ENCODE data around the gene GRIK4. TPM values are rescaled to one million over a fixed set of nuclear protein-coding genes. Genes with fewer than 3 reads are reported as not detected.

GRIK4 gene
- total and polyA plus RNA-seq, 2 of the 4 experiments (the other 2 are of a cell fraction): 0.18 to 0.38 TPM

DNA sequence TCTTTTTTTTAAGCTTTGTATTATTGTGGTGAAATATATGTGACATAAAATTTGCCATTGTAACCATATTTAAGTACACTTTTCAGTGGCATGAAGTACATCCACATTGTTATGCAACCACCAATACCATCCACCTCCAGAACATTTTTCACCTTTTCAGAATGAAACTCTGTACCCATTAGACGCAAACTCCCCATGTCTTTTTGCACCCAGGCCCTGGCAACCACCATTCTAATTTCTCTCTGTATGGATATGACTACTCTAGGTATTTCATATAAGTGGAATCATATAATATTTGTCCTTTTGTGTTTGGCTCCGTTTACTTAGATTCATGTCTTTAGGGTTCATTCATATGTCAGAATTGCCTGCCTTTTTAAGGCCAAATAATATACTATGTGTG is 329.5 kb downstream of the GRIK4 start:
- Histone ChIP-seq H2AK5ac (ENCODE audit: low read depth, low read length) (no peak overlapping the region), H3K18ac (ENCODE audit: low read depth, low read length) (no peak overlapping the region), H3K9me1 (ENCODE audit: insufficient read depth, low read length) (no peaks in the 10 kb centered on the region), H4K5ac (ENCODE audit: low read depth, low read length) (no peak overlapping the region), H3K4me3 (ENCODE audit: insufficient read depth, low read depth, low read length) (no peak overlapping the region), H3K4me2 (ENCODE audit: low read depth, low read length) (no peak overlapping the region), H2BK20ac (ENCODE audit: low read depth, low read length) (no peak overlapping the region), H4K8ac (ENCODE audit: low read depth in 2 of 2, low read length in 2 of 2) (no peak overlapping the region), H3K79me1 (ENCODE audit: low read depth in 1 of 2, low read length in 2 of 2) (no peaks in the 10 kb centered on the region), H3K9me3 (ENCODE audit: control insufficient read depth, insufficient read depth, low read length) (no peaks in the 10 kb centered on the region), H3K56ac (ENCODE audit: extremely low read depth, insufficient read depth, low read length) (no peak overlapping the region), H4K91ac (ENCODE audit: insufficient read depth, low read depth, low read length) (no peak overlapping the region), H2AFZ (replicated peaks; ENCODE audit: low read length, poor library complexity) (no peak overlapping the region), H4K20me1 (ENCODE audit: insufficient read depth, low read length) (no peaks in the 10 kb centered on the region), H2BK120ac (ENCODE audit: low read depth, low read length) (no peak overlapping the region), H3K36me3 (ENCODE audit: control insufficient read depth, insufficient read depth, low read length) (no peaks in the 10 kb centered on the region), H3K9ac (ENCODE audit: low read depth, low read length) (no peak overlapping the region), H3K23ac (ENCODE audit: low read depth, low read length) (no peak overlapping the region), H2BK5ac (ENCODE audit: low read depth, low read length, poor library complexity, severe bottlenecking) (no peak overlapping the region), H3K4ac (ENCODE audit: low read depth, low read length) (no peak overlapping the region), H2BK15ac (ENCODE audit: low read depth, low read length) (no peak overlapping the region), H3K4me1 (ENCODE audit: control insufficient read depth, insufficient read depth, low read length) (no peaks in the 10 kb centered on the region), H2AK9ac (replicated peaks; ENCODE audit: low read depth, low read length, poor library complexity) (no peak overlapping the region), H3K27me3 (ENCODE audit: control insufficient read depth, insufficient read depth, low read length) (peaks cover 2% of the 10 kb centered on the region), H3K14ac (replicated peaks; ENCODE audit: low read depth, low read length) (no peak overlapping the region), H3K27ac (ENCODE audit: insufficient read depth, low read length) (no peak overlapping the region)
- in situ Hi-C loops (cut with MboI; ENCODE audit: low sequenced_read_pairs) (no loop called here), intact Hi-C loops (cut with micrococcal nuclease) (no loop called here), dilution Hi-C loops (cut with HindIII; ENCODE audit: low sequenced_read_pairs, unreplicated experiment) (no loop called here)
- CTCF ChIA-PET: no interaction called here
- TF ChIP-seq MXI1 (IDR thresholded peaks at IDR 0.05; ENCODE audit: borderline replicate concordance, low read depth, low read length) (no peak), RAD21 (IDR thresholded peaks at IDR 0.05; ENCODE audit: low read length) (no peak)
- TF ChIP-seq, protein P1, sequence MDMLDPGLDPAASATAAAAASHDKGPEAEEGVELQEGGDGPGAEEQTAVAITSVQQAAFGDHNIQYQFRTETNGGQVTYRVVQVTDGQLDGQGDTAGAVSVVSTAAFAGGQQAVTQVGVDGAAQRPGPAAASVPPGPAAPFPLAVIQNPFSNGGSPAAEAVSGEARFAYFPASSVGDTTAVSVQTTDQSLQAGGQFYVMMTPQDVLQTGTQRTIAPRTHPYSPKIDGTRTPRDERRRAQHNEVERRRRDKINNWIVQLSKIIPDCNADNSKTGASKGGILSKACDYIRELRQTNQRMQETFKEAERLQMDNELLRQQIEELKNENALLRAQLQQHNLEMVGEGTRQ (IDR thresholded peaks at IDR 0.05; ENCODE audit: low read depth, low read length): no peak
- WGBS, 2 experiments (ENCODE audit: extremely low coverage in 2 of 2, insufficient read length in 1 of 2): no CpG with 5 or more reads among the region's 2 CpGs
- POLR2A ChIA-PET (ENCODE audit: unreplicated experiment): no interaction called here
- no peak for DNase-seq
- no peak for ATAC-seq (ENCODE audit: low read depth)
- BruUV-seq (replicated peaks): no TSS peak
